ENCODE results near the gene TRABD2A.
A peak's percentile ranks its signal among the peaks of the same experiment; 100 is the strongest.

Gene TRABD2A

GRCh38 chr2:84899304-84900204 is 18.7 kb upstream of the TRABD2A start:
- no peak overlapping the region for H3K27ac ChIP-seq (ENCODE audit: low read depth, low read length)

DNA sequence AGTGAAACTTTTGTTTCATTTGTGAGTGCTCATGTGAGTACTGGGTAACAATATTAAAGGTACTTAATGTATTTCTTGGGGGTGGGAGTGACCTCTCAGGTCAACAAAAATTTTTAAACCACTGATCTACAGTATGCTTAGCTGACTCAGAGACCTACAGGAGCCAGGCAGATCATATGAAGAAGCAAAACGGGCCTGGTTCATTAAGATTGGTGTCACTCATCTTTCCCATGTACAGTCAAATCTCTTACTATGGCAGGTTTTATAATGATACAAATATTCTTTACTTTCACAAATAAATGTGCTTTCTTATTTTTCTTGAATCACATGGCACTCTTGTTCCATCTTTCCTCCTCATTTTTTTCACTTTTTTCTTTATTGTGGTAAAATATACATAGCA is 16.9 kb upstream of the TRABD2A start:
- H3K27me3 ChIP-seq (ENCODE audit: control insufficient read depth, insufficient read depth, low read length) = peaks cover 3% of the 10 kb centered on the region
- no peak overlapping the region for H3K4me3 ChIP-seq (ENCODE audit: low read length)
- H3K36me3 ChIP-seq (ENCODE audit: control insufficient read depth, insufficient read depth, low read length) = no peaks in the 10 kb centered on the region
- H3K27ac ChIP-seq (ENCODE audit: low read depth, low read length) = no peak overlapping the region
- no peak overlapping the region for H3K9ac ChIP-seq (ENCODE audit: low read length)
- H3K4me1 ChIP-seq (ENCODE audit: control insufficient read depth, insufficient read depth, low read length) = no peaks in the 10 kb centered on the region

More at GRCh38 chr2:84899304-84900204, 18.7 kb upstream of the TRABD2A start:
- H3K9ac ChIP-seq (ENCODE audit: low read length) = no peak overlapping the region
- H3K4me3 ChIP-seq (ENCODE audit: low read length) = no peak overlapping the region
- peaks cover 2% of the 10 kb centered on the region for H3K4me1 ChIP-seq (ENCODE audit: control insufficient read depth, insufficient read depth, low read length)
- no peaks in the 10 kb centered on the region for H3K36me3 ChIP-seq (ENCODE audit: control insufficient read depth, insufficient read depth, low read length)
- H3K27me3 ChIP-seq (ENCODE audit: control insufficient read depth, insufficient read depth, low read length) = peaks cover 3% of the 10 kb centered on the region

DNA sequence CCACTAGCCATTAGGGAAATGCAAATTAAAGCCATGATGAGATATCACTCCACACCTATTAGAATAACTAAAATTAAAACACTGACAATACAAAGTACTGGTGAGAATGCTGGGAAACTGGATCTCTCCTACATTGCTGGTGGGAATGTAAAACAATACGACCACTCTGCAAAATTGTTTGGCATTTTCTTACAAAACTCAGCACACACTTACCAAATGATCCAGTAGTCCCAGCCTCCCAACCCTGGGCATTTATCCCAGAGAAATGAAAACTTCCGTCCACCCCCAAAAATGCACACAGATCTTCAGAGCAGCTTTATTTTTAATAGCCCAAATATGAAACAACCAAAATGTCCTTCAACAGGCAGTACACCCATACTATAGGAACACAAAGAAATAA is 15.7 kb upstream of the TRABD2A start:
- no peaks in the 10 kb centered on the region for H3K4me1 ChIP-seq (ENCODE audit: control insufficient read depth, insufficient read depth, low read length)

GRCh38 chr2:84894758-84895520 is 14.1 kb upstream of the TRABD2A start:
- Histone ChIP-seq H3K27me3 (ENCODE audit: control insufficient read depth, insufficient read depth, low read length) (peaks cover 1% of the 10 kb centered on the region), H3K27ac (ENCODE audit: low read depth, low read length) (no peak overlapping the region), H3K9ac (ENCODE audit: low read length) (no peak overlapping the region), H3K4me1 (ENCODE audit: control insufficient read depth, insufficient read depth, low read length) (no peaks in the 10 kb centered on the region), H3K36me3 (ENCODE audit: control insufficient read depth, insufficient read depth, low read length) (no peaks in the 10 kb centered on the region), H3K4me3 (ENCODE audit: low read length) (no peak overlapping the region)

More for the DNA sequence above, 15.7 kb upstream of the TRABD2A start:
- H3K9ac ChIP-seq (ENCODE audit: low read length) = no peak overlapping the region
- H3K4me3 ChIP-seq (ENCODE audit: low read length) = no peak overlapping the region
- H3K27ac ChIP-seq (ENCODE audit: low read depth, low read length) = no peak overlapping the region
- H3K27me3 ChIP-seq (ENCODE audit: control insufficient read depth, insufficient read depth, low read length) = peaks cover 3% of the 10 kb centered on the region
- H3K36me3 ChIP-seq (ENCODE audit: control insufficient read depth, insufficient read depth, low read length) = no peaks in the 10 kb centered on the region

GRCh38 chr2:84894131-84894586 is 13.3 kb upstream of the TRABD2A start:
- no peaks in the 10 kb centered on the region for H3K36me3 ChIP-seq (ENCODE audit: control insufficient read depth, insufficient read depth, low read length)
- H3K27me3 ChIP-seq (ENCODE audit: control insufficient read depth, insufficient read depth, low read length) = no peaks in the 10 kb centered on the region
- H3K4me1 ChIP-seq (ENCODE audit: control insufficient read depth, insufficient read depth, low read length) = peaks cover under 1% of the 10 kb centered on the region
- no peak overlapping the region for H3K27ac ChIP-seq (ENCODE audit: low read depth, low read length)
- no peak overlapping the region for H3K4me3 ChIP-seq (ENCODE audit: low read length)
- H3K9ac ChIP-seq (ENCODE audit: low read length) = no peak overlapping the region

DNA sequence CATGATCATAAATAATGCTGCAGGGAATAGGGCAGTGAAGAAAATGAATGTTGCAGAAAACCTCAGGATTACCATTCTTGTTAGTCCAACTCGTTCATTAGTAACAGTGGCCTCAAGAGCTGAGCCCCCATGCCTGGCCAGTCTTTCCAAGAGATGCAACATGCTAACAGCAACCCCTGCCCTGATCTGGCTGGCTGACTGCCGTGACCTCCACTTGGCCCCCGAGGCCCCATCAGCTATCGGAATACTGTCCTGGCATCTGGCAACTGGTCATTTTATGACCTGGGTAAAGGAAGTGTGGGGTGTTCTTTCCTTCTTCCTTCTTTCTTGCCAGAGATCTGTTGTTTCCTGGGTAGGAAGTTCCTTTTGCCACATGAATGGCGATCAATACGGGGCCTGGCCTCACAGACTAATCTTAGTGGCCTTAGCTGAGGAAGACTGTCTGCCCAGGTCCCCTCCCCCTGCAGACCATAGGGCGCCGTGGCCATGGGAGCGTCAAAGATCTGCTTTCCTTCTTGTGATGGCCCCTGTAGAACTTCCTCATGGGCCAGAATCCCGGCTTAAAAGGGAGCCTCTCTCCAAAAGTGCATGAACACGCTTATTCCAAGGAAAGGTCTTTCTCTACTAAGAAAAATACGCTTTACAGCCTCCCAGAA is 10.6 kb upstream of the TRABD2A start:
- Histone ChIP-seq H3K27ac (ENCODE audit: low read depth, low read length) (no peak overlapping the region), H3K27me3 (ENCODE audit: control insufficient read depth, insufficient read depth, low read length) (no peaks in the 10 kb centered on the region), H3K9ac (ENCODE audit: low read length) (no peak overlapping the region), H3K36me3 (ENCODE audit: control insufficient read depth, insufficient read depth, low read length) (no peaks in the 10 kb centered on the region), H3K4me3 (ENCODE audit: low read length) (no peak overlapping the region), H3K4me1 (ENCODE audit: control insufficient read depth, insufficient read depth, low read length) (peaks cover 2% of the 10 kb centered on the region)

DNA sequence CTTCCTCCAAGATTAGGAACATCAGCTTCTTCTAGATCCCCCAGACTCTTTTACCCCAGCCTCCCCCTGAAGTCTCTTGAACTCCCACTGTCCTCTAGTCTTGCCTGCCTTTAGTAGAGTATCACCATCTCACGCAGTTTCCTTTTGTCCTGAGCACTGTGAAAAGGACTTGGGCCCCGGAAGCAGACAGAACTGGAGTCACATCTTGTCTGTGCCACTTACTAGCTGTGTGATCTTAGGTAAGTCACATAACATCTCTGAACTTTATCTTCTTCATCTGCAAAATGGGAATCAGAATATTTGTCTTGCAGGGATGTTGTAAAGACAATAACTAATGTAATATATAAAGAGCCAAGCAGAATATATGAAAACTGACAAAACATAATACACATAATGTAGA is 8.4 kb upstream of the TRABD2A start:
- Histone ChIP-seq H3K27me3 (ENCODE audit: control insufficient read depth, insufficient read depth, low read length) (no peaks in the 10 kb centered on the region), H3K27ac (ENCODE audit: low read depth, low read length) (no peak overlapping the region), H3K4me1 (ENCODE audit: control insufficient read depth, insufficient read depth, low read length) (peaks cover 2% of the 10 kb centered on the region), H3K36me3 (ENCODE audit: control insufficient read depth, insufficient read depth, low read length) (no peaks in the 10 kb centered on the region), H3K4me3 (ENCODE audit: low read length) (peak overlapping the region; percentile 35), H3K9ac (ENCODE audit: low read length) (no peak overlapping the region)

- H3K9ac ChIP-seq (ENCODE audit: low read length) = no peak overlapping the region
Measured at GRCh38 chr2:84888401-84889276, 7.8 kb upstream of the TRABD2A start.

GRCh38 chr2:84886791-84887190 is 5.9 kb upstream of the TRABD2A start:
- Histone ChIP-seq H3K4me3 (ENCODE audit: low read length) (no peak overlapping the region), H3K9ac (ENCODE audit: low read length) (no peak overlapping the region), H3K27ac (ENCODE audit: low read depth, low read length) (no peak overlapping the region), H3K27me3 (ENCODE audit: control insufficient read depth, insufficient read depth, low read length) (no peaks in the 10 kb centered on the region), H3K4me1 (ENCODE audit: control insufficient read depth, insufficient read depth, low read length) (peaks cover 2% of the 10 kb centered on the region), H3K36me3 (ENCODE audit: control insufficient read depth, insufficient read depth, low read length) (no peaks in the 10 kb centered on the region)

More at GRCh38 chr2:84888401-84889276, 7.8 kb upstream of the TRABD2A start:
- Histone ChIP-seq H3K4me1 (ENCODE audit: control insufficient read depth, insufficient read depth, low read length) (peaks cover 2% of the 10 kb centered on the region), H3K36me3 (ENCODE audit: control insufficient read depth, insufficient read depth, low read length) (no peaks in the 10 kb centered on the region), H3K27ac (ENCODE audit: low read depth, low read length) (no peak overlapping the region), H3K27me3 (ENCODE audit: control insufficient read depth, insufficient read depth, low read length) (no peaks in the 10 kb centered on the region), H3K4me3 (ENCODE audit: low read length) (peak overlapping the region; percentile 35)

GRCh38 chr2:84885111-84885510 is 4.2 kb upstream of the TRABD2A start:
- Histone ChIP-seq H3K27ac (ENCODE audit: low read depth, low read length) (no peak overlapping the region), H3K36me3 (ENCODE audit: control insufficient read depth, insufficient read depth, low read length) (no peaks in the 10 kb centered on the region), H3K4me1 (ENCODE audit: control insufficient read depth, insufficient read depth, low read length) (peaks cover 9% of the 10 kb centered on the region), H3K4me3 (ENCODE audit: low read length) (no peak overlapping the region), H3K27me3 (ENCODE audit: control insufficient read depth, insufficient read depth, low read length) (peaks cover 8% of the 10 kb centered on the region), H3K9ac (ENCODE audit: low read length) (no peak overlapping the region)

DNA sequence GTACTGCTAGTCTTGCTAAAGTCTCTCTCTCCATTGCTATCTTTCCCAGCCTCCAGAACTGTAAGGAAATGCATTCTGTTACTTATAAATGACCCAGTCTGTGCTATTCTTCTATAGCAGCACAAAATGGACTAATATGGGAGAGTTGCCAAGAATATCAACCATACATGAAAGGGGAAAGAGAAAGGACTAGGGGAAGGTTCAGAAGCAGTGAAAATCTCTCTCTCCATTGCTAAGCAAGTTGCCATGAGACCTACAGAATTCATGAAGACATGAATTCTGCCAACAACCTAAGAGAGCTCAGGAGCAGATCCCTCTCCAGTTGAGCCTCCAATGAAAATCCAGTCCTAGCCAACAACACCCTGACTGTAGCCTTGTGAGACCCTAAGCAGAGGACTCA is 3.6 kb upstream of the TRABD2A start:
- H3K36me3 ChIP-seq (ENCODE audit: control insufficient read depth, insufficient read depth, low read length) = no peaks in the 10 kb centered on the region
- no peak overlapping the region for H3K9ac ChIP-seq (ENCODE audit: low read length)
- no peak overlapping the region for H3K27ac ChIP-seq (ENCODE audit: low read depth, low read length)
- H3K27me3 ChIP-seq (ENCODE audit: control insufficient read depth, insufficient read depth, low read length) = peaks cover 8% of the 10 kb centered on the region
- H3K4me1 ChIP-seq (ENCODE audit: control insufficient read depth, insufficient read depth, low read length) = peaks cover 10% of the 10 kb centered on the region
- no peak overlapping the region for H3K4me3 ChIP-seq (ENCODE audit: low read length)
